ENCODE data around the gene ERN1.

DNA sequence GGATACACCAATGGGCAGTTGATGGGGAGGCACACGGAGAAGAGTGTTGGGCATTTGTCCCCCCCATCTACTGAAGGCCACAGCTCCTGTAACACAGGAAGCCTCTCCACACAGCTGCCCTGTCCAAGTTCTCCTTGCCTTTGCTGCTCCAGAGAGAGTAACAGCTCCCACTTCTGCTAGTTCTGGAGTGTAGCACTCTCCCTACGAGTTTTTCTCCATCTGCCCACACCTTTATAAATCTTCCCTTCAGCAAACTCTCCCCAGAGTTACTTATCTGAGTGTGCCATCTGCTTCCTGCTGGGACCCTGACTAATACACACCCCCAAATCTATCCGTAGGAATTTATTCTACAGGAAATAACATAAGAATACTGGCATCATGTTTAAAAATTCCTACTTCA, 42.6 kb upstream of the ERN1 start:
- TF ChIP-seq CTCF (IDR thresholded peaks at IDR 0.05; ENCODE audit: borderline replicate concordance, extremely low read depth, low read length, poor library complexity, severe bottlenecking): no peak
- no peak for TF ChIP-seq EZH2 (IDR thresholded peaks at IDR 0.05; ENCODE audit: borderline replicate concordance, low read depth, low read length, severe bottlenecking)

Measured in DND-41 (cell line).